Gastroesophageal sphincter (tissue), 3 donors: Measurements from ENCODE around the gene IL7R.

Experiments
- EP300 ChIP-seq: sonication (generic); formaldehyde crosslinking; IDR thresholded peaks from one replicate; pipeline ENCODE4 v1.6.1; 2017; ENCODE audit warnings: antibody characterized with exemption, mild to moderate bottlenecking
- POLR2A ChIP-seq, 2 donors: fragments of 450-650 bp; IDR thresholded peaks; one replicate each; pipeline ENCODE4 v1.6.1; 2017; ENCODE audit warnings: antibody characterized with exemption in 2 of 2, mild to moderate bottlenecking in 2 of 2, moderate library complexity in 1 of 2
- TF ChIP-seq, protein P1 (sequence below), 4 experiments: fragments of 200-600 bp in 2 of 4; fragments of 450-650 bp in 2 of 4; sonication (generic) in 1 of 4; IDR thresholded peaks; one replicate each; pipeline ENCODE4 v1.5.1; 2017 to 2019; ENCODE audit warnings: antibody characterized with exemption in 4 of 4, mild to moderate bottlenecking in 2 of 4, moderate library complexity in 2 of 4

DNA sequence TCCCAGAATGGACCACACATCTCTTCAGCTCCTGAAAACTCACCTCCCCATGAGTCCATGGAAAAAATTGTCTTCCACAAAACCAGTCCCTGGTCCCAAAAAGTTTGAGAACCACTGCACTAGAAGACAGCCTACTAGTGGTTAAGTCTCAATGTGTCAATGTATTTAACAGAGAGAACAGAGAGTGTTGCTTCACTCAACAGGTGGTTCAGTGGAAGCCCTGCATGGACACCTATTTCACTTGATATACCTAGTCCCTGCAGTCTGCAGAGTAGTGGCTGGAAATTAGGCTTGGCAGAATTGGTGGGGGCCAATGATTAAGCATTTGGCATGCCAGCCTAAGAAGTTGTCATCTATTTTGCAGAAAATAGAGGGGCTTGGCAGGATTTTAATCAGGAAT, 23.0 kb downstream of the IL7R start:
- TF ChIP-seq, protein P1, sequence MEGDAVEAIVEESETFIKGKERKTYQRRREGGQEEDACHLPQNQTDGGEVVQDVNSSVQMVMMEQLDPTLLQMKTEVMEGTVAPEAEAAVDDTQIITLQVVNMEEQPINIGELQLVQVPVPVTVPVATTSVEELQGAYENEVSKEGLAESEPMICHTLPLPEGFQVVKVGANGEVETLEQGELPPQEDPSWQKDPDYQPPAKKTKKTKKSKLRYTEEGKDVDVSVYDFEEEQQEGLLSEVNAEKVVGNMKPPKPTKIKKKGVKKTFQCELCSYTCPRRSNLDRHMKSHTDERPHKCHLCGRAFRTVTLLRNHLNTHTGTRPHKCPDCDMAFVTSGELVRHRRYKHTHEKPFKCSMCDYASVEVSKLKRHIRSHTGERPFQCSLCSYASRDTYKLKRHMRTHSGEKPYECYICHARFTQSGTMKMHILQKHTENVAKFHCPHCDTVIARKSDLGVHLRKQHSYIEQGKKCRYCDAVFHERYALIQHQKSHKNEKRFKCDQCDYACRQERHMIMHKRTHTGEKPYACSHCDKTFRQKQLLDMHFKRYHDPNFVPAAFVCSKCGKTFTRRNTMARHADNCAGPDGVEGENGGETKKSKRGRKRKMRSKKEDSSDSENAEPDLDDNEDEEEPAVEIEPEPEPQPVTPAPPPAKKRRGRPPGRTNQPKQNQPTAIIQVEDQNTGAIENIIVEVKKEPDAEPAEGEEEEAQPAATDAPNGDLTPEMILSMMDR (IDR thresholded peaks at IDR 0.05), result no peak
- TF ChIP-seq POLR2A (IDR thresholded peaks at IDR 0.05) (no peak), EP300 (no peak)
